Activated naive CD4-positive, alpha-beta T cell treated with anti-CD3 and anti-CD28 coated beads, Interleukin-2, amount 50 U/mL, for 24 hours (primary cell): ENCODE results near the gene BCL2.

Experiments
- H3K27ac Mint-ChIP-seq: one replicate; pipeline ENCODE4 v1.8.0; 2021; ENCODE audit warnings: mild to moderate bottlenecking, mixed read lengths
- H3K27me3 Mint-ChIP-seq: one replicate; pipeline ENCODE4 v1.8.0; 2021; ENCODE audit warnings: mixed read lengths
- H3K36me3 Mint-ChIP-seq: one replicate; pipeline ENCODE4 v1.8.0; 2021; ENCODE audit warnings: mixed read lengths
- H3K4me1 Mint-ChIP-seq: one replicate; pipeline ENCODE4 v1.8.0; 2021; ENCODE audit warnings: mixed read lengths
- H3K4me3 Mint-ChIP-seq: one replicate; pipeline ENCODE4 v1.8.0; 2021; ENCODE audit warnings: mild to moderate bottlenecking, mixed read lengths
- H3K9me3 Mint-ChIP-seq: one replicate; pipeline ENCODE4 v1.8.0; 2021; ENCODE audit warnings: mixed read lengths

Gene BCL2

DNA sequence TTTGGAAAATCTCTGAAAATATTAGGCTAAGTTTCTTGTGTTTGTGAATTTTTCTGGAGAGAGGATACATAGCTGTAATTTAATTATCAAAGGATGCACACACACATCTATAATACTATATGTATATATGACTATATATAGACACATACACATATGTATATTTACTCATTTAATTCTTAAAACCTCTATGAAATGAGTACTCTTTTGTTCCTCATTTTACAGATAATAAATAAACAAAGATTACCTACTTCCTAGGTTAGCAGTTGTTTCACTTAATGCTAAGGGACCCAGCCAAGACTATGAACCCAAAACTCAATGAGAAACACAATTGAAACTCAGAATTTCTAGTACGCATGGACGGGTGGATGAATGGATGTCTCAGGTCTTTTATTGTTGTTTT is 145.6 kb downstream of the BCL2 start:
- H3K4me1 Mint-ChIP-seq, result peaks cover 81% of the 10 kb centered on the region
- peak overlapping the region; percentile 90 for H3K27ac Mint-ChIP-seq
- peaks cover 4% of the 10 kb centered on the region for H3K9me3 Mint-ChIP-seq
- peaks cover 22% of the 10 kb centered on the region for H3K36me3 Mint-ChIP-seq
- H3K4me3 Mint-ChIP-seq, result no peak overlapping the region
- no peaks in the 10 kb centered on the region for H3K27me3 Mint-ChIP-seq

GRCh38 chr18:63169853-63170252 is 149.7 kb downstream of the BCL2 start:
- Mint-ChIP-seq H3K4me1 (peaks cover 81% of the 10 kb centered on the region), H3K27ac (peak overlapping the region; percentile 86), H3K9me3 (no peaks in the 10 kb centered on the region), H3K4me3 (no peak overlapping the region), H3K36me3 (peaks cover 14% of the 10 kb centered on the region), H3K27me3 (no peaks in the 10 kb centered on the region)

- H3K4me3 Mint-ChIP-seq, result no peak overlapping the region
- peak overlapping the region; percentile 67 for H3K27ac Mint-ChIP-seq
- peaks cover 82% of the 10 kb centered on the region for H3K4me1 Mint-ChIP-seq
- H3K27me3 Mint-ChIP-seq, result no peaks in the 10 kb centered on the region
- no peaks in the 10 kb centered on the region for H3K9me3 Mint-ChIP-seq
- H3K36me3 Mint-ChIP-seq, result peaks cover 21% of the 10 kb centered on the region
These were observed 151.3 kb downstream of the BCL2 start for GRCh38 chr18:63168287-63168686.

GRCh38 chr18:63166142-63166541 is 153.4 kb downstream of the BCL2 start:
- peak overlapping the region; percentile 80 for H3K27ac Mint-ChIP-seq
- H3K9me3 Mint-ChIP-seq, result no peaks in the 10 kb centered on the region
- H3K4me1 Mint-ChIP-seq, result peaks cover 84% of the 10 kb centered on the region
- H3K4me3 Mint-ChIP-seq, result no peak overlapping the region
- no peaks in the 10 kb centered on the region for H3K27me3 Mint-ChIP-seq
- peaks cover 17% of the 10 kb centered on the region for H3K36me3 Mint-ChIP-seq

DNA sequence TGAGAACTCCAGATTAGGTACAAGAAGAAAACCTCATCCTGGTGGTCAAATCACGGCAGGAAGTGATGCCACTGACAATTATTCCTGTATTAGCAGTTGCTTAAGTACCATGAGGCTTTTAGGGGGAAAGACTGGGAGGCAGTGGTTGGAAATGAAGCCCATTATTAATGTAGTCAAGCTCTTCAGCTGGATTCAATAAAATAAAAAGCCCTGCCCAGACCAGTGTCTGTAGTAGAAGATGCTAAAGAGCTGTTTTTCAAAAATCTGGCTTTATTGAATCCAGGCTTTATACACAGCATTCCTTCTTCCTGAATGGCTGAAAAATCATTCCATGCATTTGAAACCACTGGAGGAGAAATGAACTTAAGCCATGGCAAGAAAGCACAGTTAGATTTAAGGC is 155.2 kb downstream of the BCL2 start:
- no peak overlapping the region for H3K4me3 Mint-ChIP-seq
- peaks cover 20% of the 10 kb centered on the region for H3K36me3 Mint-ChIP-seq
- peak overlapping the region; percentile 100 for H3K27ac Mint-ChIP-seq
- H3K4me1 Mint-ChIP-seq, result peaks cover 92% of the 10 kb centered on the region
- H3K9me3 Mint-ChIP-seq, result no peaks in the 10 kb centered on the region
- H3K27me3 Mint-ChIP-seq, result no peaks in the 10 kb centered on the region

DNA sequence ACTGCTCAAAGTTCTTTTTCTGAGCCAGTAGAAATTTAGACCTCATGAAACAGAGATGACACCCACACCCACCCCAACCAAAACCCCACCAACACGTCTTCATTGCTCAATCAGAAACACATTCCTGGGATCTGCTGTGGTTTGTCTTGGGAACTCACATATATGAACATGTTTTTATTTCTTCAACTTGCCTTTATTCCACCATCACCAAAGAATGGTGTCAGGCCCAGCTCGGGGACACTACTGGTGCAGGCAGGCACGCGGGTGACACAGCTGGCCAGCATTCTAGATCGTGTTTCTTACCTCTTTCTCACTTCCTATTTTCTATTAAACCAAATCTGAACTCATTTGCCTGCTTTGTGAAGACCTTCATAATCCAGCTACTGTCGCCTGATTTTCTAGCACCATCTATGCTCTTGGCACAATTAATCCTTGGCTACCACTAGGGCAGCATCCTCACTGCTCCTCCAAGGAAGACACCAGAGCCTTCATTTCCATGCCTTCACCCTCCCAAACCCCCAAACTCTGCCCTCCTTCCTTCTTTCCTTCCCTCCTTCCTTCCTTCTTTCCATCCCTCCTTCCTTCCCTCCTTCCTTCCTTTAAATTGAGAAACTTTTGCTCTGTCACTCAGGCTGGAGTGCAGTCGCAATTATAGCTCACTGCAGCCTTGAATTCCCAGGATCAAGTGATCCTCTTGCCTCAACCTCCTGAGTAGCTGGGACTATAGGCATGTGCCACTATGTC is 157.1 kb downstream of the BCL2 start:
- no peaks in the 10 kb centered on the region for H3K27me3 Mint-ChIP-seq
- no peaks in the 10 kb centered on the region for H3K9me3 Mint-ChIP-seq
- H3K36me3 Mint-ChIP-seq, result peaks cover 22% of the 10 kb centered on the region
- H3K4me3 Mint-ChIP-seq, result peak overlapping the region; percentile 89
- peak overlapping the region; percentile 100 for H3K27ac Mint-ChIP-seq
- H3K4me1 Mint-ChIP-seq, result peaks cover 95% of the 10 kb centered on the region

DNA sequence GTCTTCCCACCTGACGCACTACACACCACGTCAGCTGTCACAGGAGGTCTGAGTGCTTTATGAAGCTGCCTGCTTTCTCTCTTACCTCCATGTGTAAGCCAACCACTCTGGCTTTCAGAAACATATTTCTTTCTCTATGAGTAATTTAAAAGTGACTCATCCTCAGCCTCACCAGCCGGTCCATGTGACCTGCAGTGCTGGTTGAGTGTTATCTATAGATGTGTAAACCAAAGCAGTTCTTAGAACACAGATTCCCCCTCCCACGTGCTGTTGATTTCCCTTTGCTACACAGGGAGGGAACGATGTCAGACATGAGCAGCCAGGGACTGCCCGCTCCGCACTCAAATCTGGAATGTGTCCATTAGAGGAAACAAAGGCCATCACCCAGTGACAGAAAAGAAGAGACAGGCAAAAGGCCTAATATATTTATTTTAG is 157.8 kb downstream of the BCL2 start:
- peak overlapping the region; percentile 100 for H3K27ac Mint-ChIP-seq
- no peaks in the 10 kb centered on the region for H3K9me3 Mint-ChIP-seq
- H3K4me1 Mint-ChIP-seq, result peaks cover 95% of the 10 kb centered on the region
- peaks cover 23% of the 10 kb centered on the region for H3K36me3 Mint-ChIP-seq
- no peaks in the 10 kb centered on the region for H3K27me3 Mint-ChIP-seq
- peak overlapping the region; percentile 89 for H3K4me3 Mint-ChIP-seq

DNA sequence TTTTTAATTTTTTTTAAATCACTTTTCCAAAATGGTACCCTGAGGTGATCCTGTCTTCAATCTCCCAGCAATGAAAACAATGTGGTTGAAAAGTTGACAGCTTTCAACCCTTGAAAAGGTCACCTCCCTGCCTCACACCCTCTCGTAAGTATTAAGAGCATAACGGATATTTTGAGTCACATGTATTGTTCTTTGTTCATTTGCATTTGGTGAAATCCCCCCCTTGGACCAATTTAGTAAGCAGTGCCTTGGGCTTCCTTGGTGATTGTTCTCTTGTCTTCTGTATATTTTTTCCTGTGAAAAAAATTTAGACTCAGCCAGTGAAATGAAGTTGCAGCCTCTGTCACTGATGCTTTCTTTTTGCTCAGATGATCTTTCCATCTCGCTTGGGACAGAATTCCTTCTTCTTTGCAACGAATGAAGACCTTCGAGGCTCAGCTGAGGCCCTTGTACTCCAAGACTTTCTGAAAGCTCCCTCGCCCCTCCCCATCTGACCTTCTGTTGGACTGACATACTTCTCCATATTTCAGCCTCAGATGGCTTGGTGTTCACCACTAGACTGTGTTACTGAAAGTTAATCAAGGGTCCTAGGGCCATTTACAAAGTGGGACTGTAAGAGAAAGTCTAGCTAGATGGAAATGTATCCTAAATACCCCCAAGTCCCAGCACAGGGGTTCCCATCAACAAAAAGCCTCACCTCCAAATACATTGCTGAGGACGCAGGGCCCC is 158.4 kb downstream of the BCL2 start:
- H3K36me3 Mint-ChIP-seq, result peaks cover 23% of the 10 kb centered on the region
- H3K4me3 Mint-ChIP-seq, result peak overlapping the region; percentile 89
- peaks cover 96% of the 10 kb centered on the region for H3K4me1 Mint-ChIP-seq
- H3K27me3 Mint-ChIP-seq, result no peaks in the 10 kb centered on the region
- H3K9me3 Mint-ChIP-seq, result no peaks in the 10 kb centered on the region
- peak overlapping the region; percentile 100 for H3K27ac Mint-ChIP-seq

DNA sequence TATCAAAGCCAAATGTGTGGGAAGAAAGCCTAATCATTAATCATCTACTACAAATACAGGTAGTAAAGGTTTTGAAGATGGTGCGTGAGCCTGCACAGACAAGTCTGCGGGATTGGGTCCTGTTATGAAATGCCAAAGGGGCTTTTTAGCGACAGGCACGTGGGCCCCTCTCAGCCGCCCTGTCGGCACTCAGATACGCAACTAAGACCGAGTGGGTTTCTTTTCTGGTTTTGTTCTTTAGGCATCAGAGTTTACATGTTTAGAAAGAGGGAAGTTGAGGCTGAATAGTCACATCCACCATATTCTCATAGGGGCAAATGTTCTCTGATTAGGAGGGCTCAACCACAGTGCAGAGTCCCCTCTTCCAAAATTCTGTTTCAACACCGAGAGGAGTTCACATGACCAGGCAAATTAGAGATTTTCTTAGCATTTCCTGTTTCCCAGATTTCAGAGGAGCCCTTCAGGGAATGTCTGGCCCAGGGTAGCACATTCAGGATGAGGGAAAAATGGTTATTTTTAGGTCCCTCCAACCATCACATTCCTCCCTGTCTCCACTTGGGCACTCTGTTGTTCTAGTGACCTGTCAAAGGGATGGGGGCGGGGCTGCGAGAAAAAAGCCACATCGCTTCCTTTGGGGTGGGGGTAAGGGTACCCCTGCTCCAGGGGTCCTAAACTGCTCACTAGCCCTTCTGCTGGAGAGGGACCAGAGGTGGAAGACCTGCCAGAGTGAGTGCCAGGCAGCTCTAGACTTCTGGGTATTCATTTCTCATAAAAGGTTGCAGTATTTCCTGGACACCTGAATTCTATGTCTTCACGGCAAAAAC is 159.2 kb downstream of the BCL2 start:
- Mint-ChIP-seq H3K9me3 (no peaks in the 10 kb centered on the region), H3K27ac (peak overlapping the region; percentile 100), H3K4me3 (peak overlapping the region; percentile 89), H3K4me1 (peaks cover 97% of the 10 kb centered on the region), H3K27me3 (no peaks in the 10 kb centered on the region), H3K36me3 (peaks cover 18% of the 10 kb centered on the region)

DNA sequence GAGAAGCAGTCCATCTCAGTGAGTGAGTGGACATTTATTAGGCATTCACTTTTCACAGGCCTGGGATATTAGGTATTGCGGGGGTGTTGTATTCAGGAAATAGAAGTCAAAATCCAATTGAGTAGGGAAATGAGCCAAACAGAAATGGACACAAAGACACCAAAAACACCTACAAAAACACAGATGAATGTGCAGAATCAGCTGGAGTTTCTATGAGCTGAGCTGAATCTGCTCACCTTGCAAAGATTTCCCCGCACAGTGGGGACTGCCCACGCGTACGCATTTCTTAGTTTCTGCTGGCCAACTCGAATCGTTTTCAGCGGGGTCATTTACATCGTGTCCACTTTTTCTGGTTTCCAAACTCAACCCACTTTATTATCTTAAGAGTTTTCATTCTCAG is 160.0 kb downstream of the BCL2 start:
- H3K36me3 Mint-ChIP-seq, result peaks cover 17% of the 10 kb centered on the region
- H3K9me3 Mint-ChIP-seq, result no peaks in the 10 kb centered on the region
- H3K4me3 Mint-ChIP-seq, result peak overlapping the region; percentile 89
- no peaks in the 10 kb centered on the region for H3K27me3 Mint-ChIP-seq
- peaks cover 100% of the 10 kb centered on the region for H3K4me1 Mint-ChIP-seq
- H3K27ac Mint-ChIP-seq, result peak overlapping the region; percentile 100

DNA sequence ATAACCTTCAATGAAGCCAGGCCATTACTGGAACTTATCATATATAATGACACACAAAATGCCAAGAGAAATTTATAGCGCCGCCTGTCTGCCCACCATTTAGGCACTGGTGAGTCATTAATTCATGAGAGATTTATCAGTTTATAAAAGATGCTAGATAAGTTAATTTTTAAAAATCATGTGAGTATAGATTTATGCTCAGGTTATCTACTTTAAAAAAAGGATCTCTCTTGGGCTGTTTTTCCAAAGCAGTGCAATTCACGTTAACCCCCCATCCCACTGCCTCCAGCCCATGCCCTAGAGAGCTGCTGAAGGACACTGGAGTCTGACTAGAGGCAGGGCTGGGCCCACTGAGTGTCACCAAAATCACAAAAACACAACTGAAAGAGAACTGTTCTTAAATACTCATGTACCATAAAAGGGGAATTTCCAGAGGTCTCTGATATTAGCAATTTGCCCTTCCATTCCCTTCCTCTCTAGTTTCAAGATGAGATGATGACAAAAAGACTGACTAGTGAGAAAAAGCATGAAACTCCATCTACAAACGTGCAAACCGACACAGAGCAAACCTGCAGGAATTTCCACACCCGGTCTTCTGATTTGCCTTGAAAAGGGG is 160.8 kb downstream of the BCL2 start:
- H3K4me1 Mint-ChIP-seq, result peaks cover 100% of the 10 kb centered on the region
- H3K27me3 Mint-ChIP-seq, result no peaks in the 10 kb centered on the region
- H3K27ac Mint-ChIP-seq, result peak overlapping the region; percentile 100
- peaks cover 19% of the 10 kb centered on the region for H3K36me3 Mint-ChIP-seq
- H3K4me3 Mint-ChIP-seq, result peak overlapping the region; percentile 89
- H3K9me3 Mint-ChIP-seq, result no peaks in the 10 kb centered on the region

- H3K36me3 Mint-ChIP-seq, result peaks cover 17% of the 10 kb centered on the region
- peak overlapping the region; percentile 100 for H3K27ac Mint-ChIP-seq
- H3K4me3 Mint-ChIP-seq, result peak overlapping the region; percentile 89
- H3K9me3 Mint-ChIP-seq, result no peaks in the 10 kb centered on the region
- H3K27me3 Mint-ChIP-seq, result no peaks in the 10 kb centered on the region
- H3K4me1 Mint-ChIP-seq, result peaks cover 100% of the 10 kb centered on the region
These were observed 161.4 kb downstream of the BCL2 start for GRCh38 chr18:63158012-63158631.

DNA sequence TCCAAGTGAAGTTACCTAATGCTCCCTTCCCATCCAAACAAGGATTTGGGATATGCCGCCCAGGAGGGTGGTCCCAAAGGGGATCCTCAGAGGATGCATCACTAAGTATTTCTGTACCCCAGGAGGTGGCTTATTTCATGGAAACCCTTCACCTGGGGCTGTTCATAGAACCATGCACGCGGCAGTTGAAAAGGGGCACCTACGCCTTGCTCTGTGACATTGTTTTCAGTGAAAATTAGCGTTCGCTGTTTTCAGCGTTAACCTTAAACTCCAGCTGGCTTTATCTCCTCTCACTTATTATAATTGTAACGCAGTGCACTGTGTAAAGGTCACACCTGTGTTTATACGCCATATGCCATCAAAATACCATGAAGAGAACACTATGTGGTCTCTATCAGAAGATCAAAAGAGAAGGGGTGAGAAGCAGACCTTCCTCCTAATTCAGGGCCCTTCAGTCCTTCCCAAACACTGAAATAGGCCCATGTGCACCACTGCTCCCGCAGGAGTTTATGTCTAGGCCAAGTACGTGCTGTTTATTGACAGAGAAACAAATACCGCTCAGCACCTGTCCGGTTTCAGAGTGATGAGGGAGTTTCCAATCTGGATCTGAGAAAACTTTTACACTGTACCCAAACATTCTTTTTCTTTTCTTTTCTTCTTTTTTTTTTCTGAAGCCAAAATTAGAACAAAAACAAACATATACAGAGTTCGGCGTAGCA is 162.1 kb downstream of the BCL2 start:
- H3K4me1 Mint-ChIP-seq, result peaks cover 100% of the 10 kb centered on the region
- peak overlapping the region; percentile 89 for H3K4me3 Mint-ChIP-seq
- H3K27me3 Mint-ChIP-seq, result no peaks in the 10 kb centered on the region
- H3K27ac Mint-ChIP-seq, result peak overlapping the region; percentile 100
- no peaks in the 10 kb centered on the region for H3K9me3 Mint-ChIP-seq
- H3K36me3 Mint-ChIP-seq, result peaks cover 17% of the 10 kb centered on the region

- H3K4me1 Mint-ChIP-seq, result peaks cover 100% of the 10 kb centered on the region
- no peaks in the 10 kb centered on the region for H3K9me3 Mint-ChIP-seq
- H3K27ac Mint-ChIP-seq, result peak overlapping the region; percentile 100
- H3K36me3 Mint-ChIP-seq, result peaks cover 17% of the 10 kb centered on the region
- no peaks in the 10 kb centered on the region for H3K27me3 Mint-ChIP-seq
- H3K4me3 Mint-ChIP-seq, result peak overlapping the region; percentile 89
These were observed 163.4 kb downstream of the BCL2 start for GRCh38 chr18:63155910-63156773.
